Pancreas (tissue), 10 donors: Measurements from ENCODE around the gene UVRAG. TPM values are rescaled to one million over a fixed set of nuclear protein-coding genes. Genes with fewer than 3 reads are reported as not detected.

Experiments used
- ATAC-seq, 4 donors: fragments of 200-7000 bp; cut with Tn5 transposase; one replicate each; pipeline versions ENCODE4 v1.8.0 to v1.9.1; 2020; ENCODE audit warnings: mild to moderate bottlenecking in 4 of 4, moderate library complexity in 4 of 4
- DNase-seq, 6 donors: peaks; one replicate each; pipeline ENCODE4 v3.0.0-alpha.2; 2020
- FAIRE-seq: peaks from 2 replicates; lab custom pipeline; 2012; peaks lifted over from hg19 to GRCh38; lab: Jason Lieb, UNC
- H3K27ac ChIP-seq, 4 donors: fragments of 200-600 bp; sonication (generic); 1 replicate in 3 of 4; 2 replicates in 1 of 4; pipeline versions ENCODE4 v1.5.0 to v1.8.0; 2020
- H3K27me3 ChIP-seq, 4 donors: fragments of 200-600 bp; one replicate each; pipeline ENCODE4 v1.8.0; 2021
- H3K36me3 ChIP-seq, 3 donors: fragments of 200-600 bp; sonication (generic) in 1 of 3; one replicate each; pipeline versions ENCODE4 v1.5.0 to v1.8.0; 2020 to 2021
- H3K4me1 ChIP-seq, 3 donors: fragments of 200-600 bp; one replicate each; pipeline ENCODE4 v1.8.0; 2021
- H3K4me3 ChIP-seq, 4 donors: fragments of 200-600 bp; sonication (generic) in 2 of 4; one replicate each; pipeline versions ENCODE4 v1.5.0 to v1.8.0; 2020 to 2021
- H3K9me3 ChIP-seq, 4 donors: fragments of 200-600 bp; one replicate each; pipeline ENCODE4 v1.8.0; 2021
- WGBS, 2 donors: extraction: QIAGEN DNeasy Blood & Tissue Kit; methylation state at CpG; one replicate each; pipeline ENCODE4 v1.1.7; 2013; 5-methylcytosine and 5-hydroxymethylcytosine counted together
- intact Hi-C, 3 donors: fragments of 100-400 bp; cut with DNase I; formaldehyde crosslinking; loops; one replicate each; pipeline versions ENCODE4 v1.11.1 to v1.14.2; 2022
- polyA plus RNA-seq, 2 donors: library from polyadenylated mRNA; stranded (reverse); fragments of 200-250 nt; gene quantifications; one replicate each; pipeline ENCODE4 v1.2.3, GENCODE V29; 2013
- total RNA-seq, 6 donors: library from RNA; stranded (reverse); fragmentation: NEBNext Ultra II Directional in 4 of 6; extraction: Animal tissue kit (Norgen Biotek cat#: 25700) in 4 of 6; gene quantifications; one replicate each; pipeline versions ENCODE4 v1.2.1 to v1.2.4, GENCODE V29; 2021 to 2023
- TF ChIP-seq, protein P1 (sequence below), 4 donors: fragments of 200-600 bp; sonication (generic) in 3 of 4; IDR thresholded peaks; one replicate each; pipeline versions ENCODE4 v1.5.0 to v1.8.0; 2021; ENCODE audit warnings: antibody characterized with exemption in 4 of 4
- donor health status: healthy with polysubstance abuse.
- donor health status: DM: no; HTN: no; CAD: no; lungs with moderate emphysema.
- donor health status: DM: no; HTN: no; CAD: no.
- donor health status: control.
- donor health status: control.
- donor health status: Bipolar disorder and iron deficiency.
- donor health status: DM: yes; HTN: yes; CAD: no.
- donor health status: DM: no; HTN: no; CAD: no.
- donor health status: DM: no; HTN: no; CAD: no.
- donor health status: DM: yes; HTN: yes; CAD: no.

UVRAG gene
- total and polyA plus RNA-seq, 8 donors, result 3.3 to 17.2 (median 7.6) TPM

DNA sequence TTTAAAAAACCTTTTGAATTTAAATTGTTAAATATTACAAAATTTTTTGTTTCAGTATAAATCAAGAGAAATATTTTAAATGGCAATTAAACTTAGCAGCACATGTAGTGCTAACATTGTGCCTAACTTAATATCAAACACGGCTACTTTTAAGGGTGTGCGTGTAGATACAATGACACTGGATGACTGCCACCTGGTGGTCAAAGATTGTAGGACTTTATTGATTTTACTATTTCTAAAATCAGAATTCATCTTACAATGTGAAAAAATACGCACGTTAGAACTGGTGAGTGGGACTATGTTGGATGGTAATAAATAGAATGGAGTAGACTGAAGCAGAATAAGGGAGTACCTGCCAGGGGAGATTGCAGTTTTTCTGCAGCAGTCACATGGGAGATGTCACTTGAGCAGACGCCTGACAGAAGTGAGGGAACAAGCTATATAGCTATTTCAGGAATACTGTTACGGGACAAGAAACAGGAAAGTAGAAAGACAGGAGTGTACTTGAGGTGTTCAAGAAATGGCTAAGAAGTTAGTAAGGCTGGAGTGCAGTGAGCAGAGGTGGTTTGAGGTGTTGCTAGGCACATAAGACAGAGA is 52.9 kb downstream of the UVRAG start:
- no peaks in the 10 kb centered on the region for H3K9me3 ChIP-seq
- intact Hi-C loops, result loop anchor here in 2 of 3 donors (5.0 to 10.0 kb wide), 2 partner anchors 63 to 66 kb away; no protein-coding TSS in a partner anchor
- no peak overlapping the region for H3K27ac ChIP-seq
- DNase-seq (peak in 1 of 6 donors; percentile 37), FAIRE-seq (peak; percentile 95), ATAC-seq (peak; percentile 82 to 89 (median 86))
- no peaks in the 10 kb centered on the region for H3K27me3 ChIP-seq
- H3K4me3 ChIP-seq, result no peak overlapping the region
- H3K36me3 ChIP-seq, result no peaks in the 10 kb centered on the region
- TF ChIP-seq, protein P1, sequence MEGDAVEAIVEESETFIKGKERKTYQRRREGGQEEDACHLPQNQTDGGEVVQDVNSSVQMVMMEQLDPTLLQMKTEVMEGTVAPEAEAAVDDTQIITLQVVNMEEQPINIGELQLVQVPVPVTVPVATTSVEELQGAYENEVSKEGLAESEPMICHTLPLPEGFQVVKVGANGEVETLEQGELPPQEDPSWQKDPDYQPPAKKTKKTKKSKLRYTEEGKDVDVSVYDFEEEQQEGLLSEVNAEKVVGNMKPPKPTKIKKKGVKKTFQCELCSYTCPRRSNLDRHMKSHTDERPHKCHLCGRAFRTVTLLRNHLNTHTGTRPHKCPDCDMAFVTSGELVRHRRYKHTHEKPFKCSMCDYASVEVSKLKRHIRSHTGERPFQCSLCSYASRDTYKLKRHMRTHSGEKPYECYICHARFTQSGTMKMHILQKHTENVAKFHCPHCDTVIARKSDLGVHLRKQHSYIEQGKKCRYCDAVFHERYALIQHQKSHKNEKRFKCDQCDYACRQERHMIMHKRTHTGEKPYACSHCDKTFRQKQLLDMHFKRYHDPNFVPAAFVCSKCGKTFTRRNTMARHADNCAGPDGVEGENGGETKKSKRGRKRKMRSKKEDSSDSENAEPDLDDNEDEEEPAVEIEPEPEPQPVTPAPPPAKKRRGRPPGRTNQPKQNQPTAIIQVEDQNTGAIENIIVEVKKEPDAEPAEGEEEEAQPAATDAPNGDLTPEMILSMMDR (IDR thresholded peaks at IDR 0.05), result peak; percentile 63 to 79 (median 73)
- 23% methylated on average over 6 of the region's 6 CpGs for WGBS, 2 donors
- H3K4me1 ChIP-seq, result peaks cover 16 to 44% (median 26%) of the 10 kb centered on the region in 3 donors

- Histone ChIP-seq H3K27ac (no peak overlapping the region), H3K4me3 (no peak overlapping the region), H3K27me3 (no peaks in the 10 kb centered on the region), H3K9me3 (no peaks in the 10 kb centered on the region), H3K36me3 (no peaks in the 10 kb centered on the region), H3K4me1 (peaks cover 16 to 53% (median 26%) of the 10 kb centered on the region in 3 donors)
- ATAC-seq (peak; percentile 66 to 87 (median 82)), FAIRE-seq (no peak), DNase-seq (no peak)
- intact Hi-C loops, result loop anchor here in 2 of 3 donors (5.0 to 10.0 kb wide), 2 partner anchors 64 to 67 kb away; no protein-coding TSS in a partner anchor
- TF ChIP-seq, protein P1 (IDR thresholded peaks at IDR 0.05), result no peak
- 8 to 12% methylated on average over 1 of the region's 1 CpG for WGBS, 2 donors
Measured at GRCh38 chr11:75868990-75869389, 54.0 kb downstream of the UVRAG start.

DNA sequence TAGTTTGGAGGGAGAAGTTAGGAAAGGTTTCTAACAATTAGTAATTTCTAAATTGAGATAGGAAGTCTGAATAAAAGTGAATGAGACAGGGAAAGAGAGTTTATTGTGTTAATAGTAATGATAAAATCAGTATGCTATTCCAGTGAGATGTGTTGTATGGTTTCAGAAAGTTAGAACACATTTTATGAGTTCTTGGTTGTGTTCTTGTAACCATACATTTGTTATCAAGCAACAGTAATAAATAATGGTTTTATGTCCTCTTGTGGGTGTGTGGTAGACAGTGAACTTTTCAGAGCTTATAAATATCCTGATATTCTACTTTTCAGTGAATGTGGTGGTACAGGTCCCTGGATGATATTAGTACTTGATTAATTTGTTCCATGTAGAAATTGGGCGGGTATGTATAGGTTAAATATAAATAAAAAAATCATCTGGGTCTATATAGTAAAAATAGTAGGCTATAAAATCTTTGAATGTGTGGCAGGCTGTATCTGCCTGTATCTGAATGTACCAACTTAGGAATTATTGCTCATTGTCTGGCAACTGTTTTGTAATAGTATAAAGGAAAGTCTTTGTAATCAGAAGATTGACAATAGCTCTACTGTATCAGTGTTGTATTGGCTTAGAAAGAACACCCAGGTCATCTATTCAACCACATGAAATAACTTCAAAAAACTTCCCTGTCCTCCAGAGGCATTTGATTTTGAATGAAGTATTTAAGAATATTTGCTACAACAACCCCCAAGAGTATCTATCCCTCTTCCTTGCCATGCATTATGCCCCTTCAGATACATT is 54.8 kb downstream of the UVRAG start:
- Histone ChIP-seq H3K27ac (no peak overlapping the region), H3K27me3 (no peaks in the 10 kb centered on the region), H3K4me3 (no peak overlapping the region), H3K36me3 (no peaks in the 10 kb centered on the region), H3K9me3 (no peaks in the 10 kb centered on the region), H3K4me1 (peaks cover 16 to 53% (median 26%) of the 10 kb centered on the region in 3 donors)
- DNase-seq (no peak), ATAC-seq (no peak), FAIRE-seq (no peak)
- intact Hi-C loops, result loop anchor here in 2 of 3 donors (5.0 to 10.0 kb wide), 2 partner anchors 65 to 68 kb away; no protein-coding TSS in a partner anchor
- TF ChIP-seq, protein P1 (IDR thresholded peaks at IDR 0.05), result no peak
- WGBS, 2 donors, result 83 to 91% methylated on average over 1 of the region's 1 CpG

DNA sequence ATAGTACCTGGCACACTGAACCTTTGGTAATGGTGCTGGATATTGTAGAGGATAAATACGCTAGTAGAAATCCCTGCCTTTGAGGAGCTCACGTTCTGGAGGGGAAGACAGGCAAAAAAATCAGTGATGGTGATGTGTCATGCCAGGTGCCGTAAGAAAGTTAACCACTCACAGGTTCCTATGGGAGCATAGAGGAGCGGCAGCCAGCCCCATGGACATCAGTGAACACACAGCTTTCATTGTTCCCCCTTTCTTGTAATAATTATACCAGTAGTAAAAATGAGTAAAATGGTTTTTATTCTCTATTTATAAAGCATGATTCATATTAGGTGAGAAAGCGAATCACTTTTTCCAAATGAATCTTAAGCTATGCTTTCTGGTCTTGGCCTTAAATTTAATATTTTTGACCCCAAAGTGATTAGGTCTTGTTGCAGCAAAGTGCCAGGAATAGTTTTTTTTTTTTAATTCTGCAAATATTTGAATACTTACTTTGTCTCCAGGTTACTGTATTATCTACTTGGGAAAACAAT is 57.9 kb downstream of the UVRAG start:
- ATAC-seq (no peak), FAIRE-seq (no peak), DNase-seq (no peak)
- WGBS, 2 donors, result 67 to 73% methylated on average over 5 of the region's 5 CpGs
- peaks cover 16 to 35% (median 19%) of the 10 kb centered on the region in 3 donors for H3K4me1 ChIP-seq
- intact Hi-C loops, result no loop called here
- H3K9me3 ChIP-seq, result no peaks in the 10 kb centered on the region
- H3K36me3 ChIP-seq, result no peaks in the 10 kb centered on the region
- TF ChIP-seq, protein P1 (IDR thresholded peaks at IDR 0.05), result no peak
- no peaks in the 10 kb centered on the region for H3K27me3 ChIP-seq
- H3K4me3 ChIP-seq, result no peak overlapping the region
- no peak overlapping the region for H3K27ac ChIP-seq
